Measurements from ENCODE around the gene MRGPRF. TPM values are rescaled to one million over a fixed set of nuclear protein-coding genes. Genes with fewer than 3 reads are reported as not detected.
"Not testable (repeated sequence)": the region's sequence is repeated elsewhere in the genome, so short reads cannot be mapped to it uniquely, and the experiment has no call there.

MRGPRF gene
- total and polyA plus RNA-seq, 10 donors: 2.2 to 21.2 (median 9.7) TPM

DNA sequence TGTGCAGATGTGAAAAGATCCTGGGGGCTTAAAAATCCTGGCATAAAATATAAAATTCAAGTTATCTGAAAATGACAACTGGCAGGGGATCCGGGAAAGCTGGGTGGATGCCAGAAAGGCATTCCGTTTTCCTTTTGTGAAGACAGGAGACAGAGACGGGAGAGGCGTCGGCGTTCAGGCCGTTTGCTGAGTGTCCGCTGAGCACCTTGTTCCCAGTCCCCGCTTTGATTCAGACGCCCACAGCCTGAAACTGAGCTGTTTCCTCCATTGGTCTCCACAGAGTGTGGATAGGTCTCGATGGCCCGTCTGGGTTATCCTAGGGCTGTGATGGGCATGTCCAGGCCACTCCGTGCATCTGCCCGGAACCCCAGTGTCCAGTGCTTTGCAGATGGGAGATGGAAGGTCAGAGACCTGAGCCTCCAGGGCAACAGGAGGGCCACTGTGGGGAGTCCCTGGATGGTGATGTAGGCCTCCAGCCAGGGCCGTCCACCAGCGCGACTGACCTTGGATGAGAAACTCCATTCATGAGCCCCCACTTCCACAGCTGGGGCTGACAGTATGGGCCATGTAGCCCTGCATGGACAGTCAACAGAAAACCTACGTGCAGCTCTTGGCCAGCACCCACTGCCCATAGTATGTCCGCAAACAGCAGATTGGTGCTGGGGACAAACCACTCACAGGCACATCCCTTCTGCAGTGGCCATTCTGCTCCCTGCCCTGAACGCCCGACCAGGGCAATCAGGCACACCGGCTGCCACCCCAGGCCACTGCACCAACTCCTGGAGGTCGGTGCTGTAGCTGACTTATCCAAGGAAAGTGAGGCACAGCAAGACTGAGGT lies 11.6 kb downstream of the MRGPRF start:
- DNase-seq: peak; percentile 67
- H3K4me3 ChIP-seq: no peak overlapping the region
- no peaks in the 10 kb centered on the region for H3K9me3 ChIP-seq
- 73 to 88% (median 85%) methylated on average over 16 to 23 of the region's 23 CpGs for WGBS, 5 donors
- H3K36me3 ChIP-seq: peaks cover 0 to 20% (median 0%) of the 10 kb centered on the region in 6 donors
- peaks cover 0 to 80% (median 8%) of the 10 kb centered on the region in 7 donors for H3K27me3 ChIP-seq (replicated peaks in 1 of 7)
- peak overlapping the region in 6 of 8 donors; percentile 5 to 71 (median 57) for H3K27ac ChIP-seq
- peaks cover 0 to 42% (median 21%) of the 10 kb centered on the region in 6 donors for H3K4me1 ChIP-seq
- TF ChIP-seq, protein P1, sequence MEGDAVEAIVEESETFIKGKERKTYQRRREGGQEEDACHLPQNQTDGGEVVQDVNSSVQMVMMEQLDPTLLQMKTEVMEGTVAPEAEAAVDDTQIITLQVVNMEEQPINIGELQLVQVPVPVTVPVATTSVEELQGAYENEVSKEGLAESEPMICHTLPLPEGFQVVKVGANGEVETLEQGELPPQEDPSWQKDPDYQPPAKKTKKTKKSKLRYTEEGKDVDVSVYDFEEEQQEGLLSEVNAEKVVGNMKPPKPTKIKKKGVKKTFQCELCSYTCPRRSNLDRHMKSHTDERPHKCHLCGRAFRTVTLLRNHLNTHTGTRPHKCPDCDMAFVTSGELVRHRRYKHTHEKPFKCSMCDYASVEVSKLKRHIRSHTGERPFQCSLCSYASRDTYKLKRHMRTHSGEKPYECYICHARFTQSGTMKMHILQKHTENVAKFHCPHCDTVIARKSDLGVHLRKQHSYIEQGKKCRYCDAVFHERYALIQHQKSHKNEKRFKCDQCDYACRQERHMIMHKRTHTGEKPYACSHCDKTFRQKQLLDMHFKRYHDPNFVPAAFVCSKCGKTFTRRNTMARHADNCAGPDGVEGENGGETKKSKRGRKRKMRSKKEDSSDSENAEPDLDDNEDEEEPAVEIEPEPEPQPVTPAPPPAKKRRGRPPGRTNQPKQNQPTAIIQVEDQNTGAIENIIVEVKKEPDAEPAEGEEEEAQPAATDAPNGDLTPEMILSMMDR (IDR thresholded peaks at IDR 0.05 in 8 of 11, conservative IDR thresholded peaks at IDR 0.05 in 3 of 11): no peak
- TF ChIP-seq POLR2AphosphoS5 (IDR thresholded peaks at IDR 0.05) (no peak), POLR2A (IDR thresholded peaks at IDR 0.05) (no peak)
- intact Hi-C loops (cut with DNase I; ENCODE audit: low total_unique reads): no loop called here

DNA sequence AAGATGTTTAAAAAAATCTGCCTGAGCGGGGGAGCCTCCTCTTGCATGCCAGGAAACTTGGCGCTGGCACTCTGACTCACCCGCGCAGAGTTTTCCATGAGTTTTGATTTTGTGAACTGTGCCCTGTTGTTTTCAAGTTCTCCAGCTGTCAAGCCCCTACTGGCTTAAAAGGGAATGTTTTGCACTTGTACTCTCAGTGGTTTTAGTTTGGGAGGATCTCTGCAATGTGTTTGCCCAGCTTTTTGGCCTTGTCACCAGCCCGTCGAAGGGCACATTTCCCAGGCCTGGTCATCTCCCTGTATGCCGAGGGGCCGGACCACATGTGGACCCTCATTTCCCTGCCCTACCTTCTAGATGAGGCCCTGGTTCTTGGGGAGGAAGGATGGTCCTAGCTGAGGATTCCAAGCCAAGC lies 12.2 kb downstream of the MRGPRF start:
- Histone ChIP-seq H3K4me1 (peaks cover 0 to 42% (median 21%) of the 10 kb centered on the region in 6 donors), H3K9me3 (no peaks in the 10 kb centered on the region), H3K36me3 (peaks cover 0 to 18% (median 0%) of the 10 kb centered on the region in 6 donors), H3K4me3 (no peak overlapping the region), H3K27me3 (replicated peaks in 1 of 7) (peaks cover 0 to 75% (median 8%) of the 10 kb centered on the region in 7 donors), H3K27ac (peak overlapping the region in 7 of 8 donors; percentile 30 to 71 (median 63))
- WGBS, 5 donors: 70 to 76% (median 74%) methylated on average over 8 of the region's 8 CpGs
- DNase-seq: peak; percentile 36
- TF ChIP-seq POLR2A (IDR thresholded peaks at IDR 0.05): no peak
- TF ChIP-seq, protein P1 (IDR thresholded peaks at IDR 0.05 in 8 of 11, conservative IDR thresholded peaks at IDR 0.05 in 3 of 11): peak in 7 of 11 experiments; percentile 15 to 43 (median 36)
- peak in 1 of 3 donors; percentile 41 for TF ChIP-seq POLR2AphosphoS5 (IDR thresholded peaks at IDR 0.05)
- intact Hi-C loops (cut with DNase I; ENCODE audit: low total_unique reads): no loop called here

DNA sequence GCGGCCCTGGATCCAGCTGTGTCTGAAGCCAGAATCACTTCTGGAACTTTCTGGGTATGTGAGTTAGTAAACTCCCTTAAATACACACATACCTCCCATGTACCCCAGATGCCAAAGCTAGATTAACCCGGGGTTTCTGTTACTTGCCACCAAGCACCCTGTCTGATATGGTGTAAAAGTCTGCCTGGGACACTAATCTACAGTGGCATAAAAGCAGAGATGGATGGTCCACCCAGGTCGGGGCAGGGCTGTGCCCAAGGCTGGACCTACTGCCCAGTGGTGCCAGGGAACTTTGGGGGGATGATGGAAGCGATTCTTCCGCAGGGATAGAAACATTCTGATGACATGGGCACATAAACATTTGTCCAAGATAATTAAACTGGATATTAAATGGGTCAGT lies 12.7 kb downstream of the MRGPRF start:
- peak; percentile 32 for DNase-seq
- intact Hi-C loops (cut with DNase I; ENCODE audit: low total_unique reads): no loop called here
- 75 to 92% (median 80%) methylated on average over 5 of the region's 5 CpGs for WGBS, 5 donors
- Histone ChIP-seq H3K4me1 (peaks cover 0 to 42% (median 21%) of the 10 kb centered on the region in 6 donors), H3K27ac (peak overlapping the region in 7 of 8 donors; percentile 30 to 75 (median 59)), H3K9me3 (no peaks in the 10 kb centered on the region), H3K36me3 (peaks cover 0 to 13% (median 0%) of the 10 kb centered on the region in 6 donors), H3K4me3 (no peak overlapping the region), H3K27me3 (replicated peaks in 1 of 7) (peaks cover 0 to 73% (median 8%) of the 10 kb centered on the region in 7 donors)
- TF ChIP-seq POLR2A (IDR thresholded peaks at IDR 0.05): no peak
- TF ChIP-seq, protein P1 (IDR thresholded peaks at IDR 0.05 in 8 of 11, conservative IDR thresholded peaks at IDR 0.05 in 3 of 11): no peak
- no peak for TF ChIP-seq POLR2AphosphoS5 (IDR thresholded peaks at IDR 0.05)

DNA sequence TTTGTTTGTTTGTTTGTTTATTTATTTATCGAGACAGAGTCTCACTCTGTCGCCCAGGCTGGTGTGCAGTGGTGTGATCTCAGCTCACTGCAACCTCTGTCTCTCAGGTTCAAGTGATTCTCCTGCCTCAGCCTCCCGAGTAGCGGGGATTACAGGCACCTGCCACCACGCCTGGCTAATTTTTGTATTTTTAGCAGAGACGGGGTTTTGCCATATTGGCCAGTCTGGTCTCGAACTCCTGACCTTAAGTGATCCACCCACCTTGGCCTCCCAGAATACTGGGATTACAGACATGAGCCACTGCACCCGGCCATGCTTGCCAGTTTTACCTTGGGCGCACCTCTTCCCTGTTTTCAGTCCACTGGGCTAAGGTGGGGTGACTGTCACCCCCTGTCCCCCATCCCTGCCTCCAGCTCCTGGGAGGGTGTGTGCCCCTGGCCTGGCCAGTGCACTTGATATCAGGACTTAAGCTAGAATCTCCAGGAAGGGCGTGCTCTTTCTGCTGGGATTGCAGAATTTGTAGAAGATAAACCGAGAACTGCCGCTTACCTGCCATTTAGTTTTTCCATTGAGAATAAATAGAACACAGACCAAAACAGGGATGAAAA lies 13.2 kb downstream of the MRGPRF start:
- Histone ChIP-seq H3K27ac (peak overlapping the region in 6 of 8 donors; percentile 49 to 75 (median 61)), H3K4me1 (peaks cover 0 to 42% (median 21%) of the 10 kb centered on the region in 6 donors), H3K27me3 (replicated peaks in 1 of 7) (peaks cover 0 to 72% (median 3%) of the 10 kb centered on the region in 7 donors)
- H3K36me3 ChIP-seq; H3K4me3 ChIP-seq; H3K9me3 ChIP-seq; intact Hi-C loops (cut with DNase I; ENCODE audit: low total_unique reads): not testable (repeated sequence)
- DNase-seq: peak; percentile 41
- WGBS, 5 donors: 86 to 91% (median 88%) methylated on average over 12 of the region's 12 CpGs

All from spleen (tissue), 11 donors.